GM12801 (cell line): ENCODE data around the gene SERPINB12.

ENCODE experiments used
- CTCF ChIP-seq: IDR thresholded peaks from one replicate; pipeline ENCODE4 v1.5.1; 2011; ENCODE audit warnings: control low read depth; ENCODE audit not compliant: insufficient read length; ENCODE audit errors: extremely low read depth

Gene SERPINB12

GRCh38 chr18:63567825-63568224 is 25.7 kb downstream of the SERPINB12 start:
- no peak for TF ChIP-seq CTCF

- no peak for TF ChIP-seq CTCF
Observed at GRCh38 chr18:63570721-63571120, 28.6 kb downstream of the SERPINB12 start.

GRCh38 chr18:63575681-63576080 is 33.5 kb downstream of the SERPINB12 start:
- no peak for TF ChIP-seq CTCF

GRCh38 chr18:63578357-63578958 is 36.3 kb downstream of the SERPINB12 start:
- TF ChIP-seq CTCF: no peak

- TF ChIP-seq CTCF: no peak
Observed at GRCh38 chr18:63579616-63580015, 37.4 kb downstream of the SERPINB12 start.

GRCh38 chr18:63585988-63586387 is 43.8 kb downstream of the SERPINB12 start:
- TF ChIP-seq CTCF: no peak

- TF ChIP-seq CTCF: no peak
Observed at GRCh38 chr18:63586431-63586830, 44.3 kb downstream of the SERPINB12 start.

GRCh38 chr18:63586966-63587365 is 44.8 kb downstream of the SERPINB12 start, which contains the start of gene SERPINB13:
Gene SERPINB13 (plus strand): TSS chr18:63587343. CDS start chr18:63588668, 1,325 bp downstream.
- TF ChIP-seq CTCF: no peak
